Iris pigment epithelial cell (primary cell): ENCODE measurements around the gene OVCA2.

Source experiments
- DNase-seq: peaks from one replicate; pipeline ENCODE4 v3.0.0-alpha.2; 2011; ENCODE audit warnings: low read depth

OVCA2 gene

DNA sequence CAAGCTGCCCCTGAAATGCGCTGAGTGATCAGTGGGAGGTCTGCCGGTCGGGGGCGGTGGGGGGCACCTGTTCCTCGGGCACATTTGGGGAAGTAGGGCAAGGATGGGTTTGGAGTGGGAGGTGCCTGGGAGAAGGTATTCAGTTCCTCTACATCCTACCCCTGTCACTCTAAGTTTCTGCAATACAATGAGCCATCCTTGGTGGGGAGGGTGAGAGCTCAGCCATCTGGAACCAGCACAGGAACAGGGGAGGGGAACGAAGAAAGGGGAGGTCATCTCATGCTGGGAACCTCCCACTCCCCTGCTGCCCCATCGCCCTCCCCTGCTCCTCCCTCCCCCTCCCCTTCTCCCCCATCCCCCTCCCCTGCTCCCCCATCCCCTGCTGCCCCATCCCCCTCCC lies 7.7 kb upstream of the OVCA2 start:
- DNase-seq: no peak

DNA sequence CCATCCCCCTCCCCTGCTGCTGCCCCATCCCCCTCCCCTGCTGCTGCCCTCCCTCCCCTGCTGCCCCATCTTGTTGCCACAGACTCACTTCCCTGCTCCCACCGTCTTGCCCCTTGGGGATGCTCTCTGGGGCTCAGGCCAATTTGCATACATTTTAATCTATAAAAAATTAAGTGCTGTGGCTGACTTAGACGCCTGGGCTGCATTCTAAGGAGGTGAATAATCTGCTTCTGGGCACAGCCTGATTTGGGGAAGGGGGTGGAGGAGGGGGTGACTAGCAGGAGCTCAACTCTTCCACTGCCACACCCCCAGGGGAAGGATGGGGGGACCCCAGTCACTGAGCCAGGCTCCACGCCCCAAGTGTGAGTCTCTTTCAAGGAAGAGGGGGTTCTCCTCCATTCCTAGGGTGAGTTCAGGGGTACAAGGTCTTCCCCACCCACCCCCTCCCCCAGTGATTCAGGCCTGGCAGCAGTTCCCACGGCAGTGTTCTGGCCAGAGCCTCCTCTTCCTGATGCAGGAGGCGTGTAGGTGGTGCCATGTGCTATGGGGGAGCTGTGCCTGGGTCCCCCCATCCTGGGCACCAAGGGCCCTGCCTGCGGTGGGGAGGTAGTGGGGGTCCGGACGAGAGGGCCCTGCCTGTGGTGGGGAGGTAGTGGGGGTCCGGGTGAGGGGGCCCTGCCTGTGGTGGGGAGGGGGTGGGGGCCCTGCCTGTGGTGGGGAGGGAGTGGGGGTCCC lies 6.8 kb upstream of the OVCA2 start:
- DNase-seq: peak; percentile 34

DNA sequence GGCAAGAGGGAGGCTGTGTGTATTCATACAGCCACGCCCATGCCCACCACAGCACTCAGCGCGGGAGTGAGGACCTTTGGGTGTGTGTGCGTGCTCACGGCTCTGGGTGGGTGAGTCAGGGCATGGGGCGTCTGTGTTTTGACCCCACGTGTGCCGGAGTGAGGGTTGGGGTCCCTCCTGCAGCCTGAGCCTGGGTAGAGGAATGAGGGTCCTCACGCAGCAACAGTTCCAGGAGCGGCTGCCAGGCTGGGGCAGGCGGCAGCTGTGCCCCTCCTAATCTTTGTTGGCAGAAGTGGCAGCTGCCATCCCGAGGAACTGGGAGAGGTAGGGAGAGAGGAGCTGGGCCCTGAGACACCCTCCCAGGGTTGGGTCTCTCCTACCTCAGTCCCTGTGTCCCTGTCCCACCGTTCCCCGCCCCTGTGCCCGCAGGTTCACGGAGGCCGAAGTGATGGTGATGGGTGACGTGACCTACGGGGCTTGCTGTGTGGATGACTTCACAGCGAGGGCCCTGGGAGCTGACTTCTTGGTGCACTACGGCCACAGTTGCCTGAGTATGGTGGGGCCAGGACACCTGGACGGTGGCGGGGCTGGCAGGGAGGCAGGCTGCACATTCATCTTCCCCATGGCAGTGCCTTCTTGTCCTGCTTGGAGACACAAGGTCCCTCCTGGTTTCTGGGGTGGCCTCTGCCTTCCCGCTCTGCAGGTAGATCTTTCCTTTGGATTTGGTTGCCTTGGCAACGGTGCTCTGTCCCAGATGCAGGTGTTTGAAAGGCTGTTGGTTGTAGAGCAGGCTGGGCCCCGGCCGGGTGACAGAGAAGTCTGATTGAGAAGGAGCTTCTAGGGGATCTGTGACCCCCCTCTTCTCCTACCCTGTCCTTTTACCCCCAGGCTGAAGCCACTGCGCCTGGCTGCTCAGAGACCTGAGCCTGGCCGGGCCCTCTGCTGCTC lies 6.0 kb upstream of the OVCA2 start:
- no peak for DNase-seq

DNA sequence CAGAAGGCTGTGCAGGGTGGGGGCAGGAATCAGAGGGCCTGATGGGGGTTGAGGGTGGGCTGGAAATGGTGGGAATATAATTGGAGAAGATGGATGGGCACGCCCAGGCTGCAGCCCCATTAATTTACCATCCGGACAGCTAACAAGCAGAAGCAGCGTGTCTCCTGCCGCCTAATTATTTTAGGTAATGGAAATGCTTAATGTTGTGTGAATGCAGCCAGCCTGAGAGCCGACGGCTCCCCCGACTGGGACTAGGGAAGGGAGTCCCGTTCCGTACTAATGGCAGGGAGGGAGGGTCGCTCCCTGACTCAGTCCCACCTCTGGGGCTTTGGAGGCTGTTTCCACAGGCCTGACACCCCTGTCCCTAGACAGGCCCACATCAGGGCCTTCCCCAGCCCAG lies 4.7 kb upstream of the OVCA2 start:
- no peak for DNase-seq

DNA sequence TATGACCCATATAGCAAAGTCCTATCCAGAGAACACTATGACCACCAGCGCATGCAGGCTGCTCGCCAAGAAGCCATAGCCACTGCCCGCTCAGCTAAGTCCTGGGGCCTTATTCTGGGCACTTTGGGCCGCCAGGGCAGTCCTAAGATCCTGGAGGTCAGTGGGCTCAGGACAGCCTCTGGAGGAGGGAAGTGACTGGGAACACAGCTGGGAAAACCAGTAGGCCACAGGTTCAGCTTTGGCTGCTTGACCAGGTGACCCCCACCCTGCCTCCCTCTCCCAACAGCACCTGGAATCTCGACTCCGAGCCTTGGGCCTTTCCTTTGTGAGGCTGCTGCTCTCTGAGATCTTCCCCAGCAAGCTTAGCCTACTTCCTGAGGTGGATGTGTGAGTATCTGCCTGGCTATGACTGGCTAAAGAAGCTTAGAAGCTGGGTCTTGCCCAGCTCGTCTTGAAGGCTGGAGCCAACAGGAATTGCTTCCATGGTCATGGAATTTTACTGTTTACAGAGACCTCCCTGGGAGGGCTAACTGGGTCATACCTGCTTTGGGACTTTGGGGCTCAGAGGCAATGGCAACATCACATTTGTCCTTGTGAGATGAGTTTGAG lies 1.5 kb upstream of the OVCA2 start:
- DNase-seq: no peak

DNA sequence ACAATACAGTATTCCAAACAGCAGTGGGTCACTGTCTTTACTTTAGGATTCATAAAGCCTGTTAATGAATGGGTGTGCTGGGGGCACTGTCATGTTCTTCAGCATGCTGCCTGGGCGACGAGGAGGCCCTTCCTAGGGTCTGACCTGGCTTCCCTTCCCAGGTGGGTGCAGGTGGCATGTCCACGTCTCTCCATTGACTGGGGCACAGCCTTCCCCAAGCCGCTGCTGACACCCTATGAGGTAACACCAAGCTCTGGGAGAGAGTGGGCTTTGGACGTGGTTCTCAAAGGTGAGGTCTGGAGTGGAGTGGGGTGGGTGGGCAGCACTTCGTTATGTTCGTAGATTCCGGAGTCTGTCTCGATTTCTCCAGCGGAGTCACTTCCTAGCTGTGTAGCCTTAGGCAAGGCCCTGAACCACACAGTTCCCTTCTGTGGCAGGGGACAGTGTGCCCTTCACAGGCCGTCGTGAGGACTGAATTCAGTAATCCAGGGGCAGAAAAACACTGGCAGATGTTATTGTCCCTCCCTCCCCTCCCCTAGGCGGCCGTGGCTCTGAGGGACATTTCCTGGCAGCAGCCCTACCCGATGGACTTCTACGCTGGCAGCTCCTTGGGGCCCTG lies 771 bp upstream of the OVCA2 start:
- no peak for DNase-seq

DNA sequence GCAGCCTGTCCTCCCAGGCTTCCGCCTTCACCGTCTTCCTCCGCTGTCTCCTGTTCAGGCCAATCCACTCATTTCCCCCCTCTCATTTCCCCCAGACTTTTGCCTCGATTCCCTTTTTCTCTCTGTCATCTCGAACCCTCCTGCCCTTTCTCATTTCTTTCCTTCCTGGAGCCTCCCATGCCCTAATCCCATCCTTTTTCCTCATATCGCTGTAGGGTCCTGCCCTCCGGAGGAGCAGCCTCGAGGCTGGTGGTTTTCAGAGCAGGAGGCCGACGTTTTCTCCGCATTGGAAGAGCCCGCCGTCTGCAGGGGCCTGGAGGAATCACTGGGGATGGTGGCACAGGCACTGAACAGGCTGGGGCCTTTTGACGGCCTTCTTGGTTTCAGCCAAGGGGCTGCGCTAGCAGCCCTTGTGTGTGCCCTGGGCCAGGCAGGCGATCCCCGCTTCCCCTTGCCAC lies 597 bp downstream of the OVCA2 start:
- peak; percentile 67 for DNase-seq

DNA sequence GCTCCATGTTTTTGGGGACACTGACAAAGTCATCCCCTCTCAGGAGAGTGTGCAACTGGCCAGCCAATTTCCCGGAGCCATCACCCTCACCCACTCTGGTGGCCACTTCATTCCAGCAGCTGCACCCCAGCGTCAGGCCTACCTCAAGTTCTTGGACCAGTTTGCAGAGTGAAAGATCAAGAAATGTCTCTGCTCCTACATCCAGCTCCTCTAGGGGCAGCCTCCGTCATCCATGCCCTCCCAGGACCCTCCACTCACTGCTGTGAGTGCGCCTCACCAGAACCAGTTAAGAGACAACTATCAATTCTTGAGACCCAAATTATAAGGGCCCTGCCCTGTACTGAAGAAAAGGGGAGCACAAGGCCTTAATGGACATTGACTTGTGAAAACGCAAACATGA lies 1.1 kb downstream of the OVCA2 start:
- no peak for DNase-seq

DNA sequence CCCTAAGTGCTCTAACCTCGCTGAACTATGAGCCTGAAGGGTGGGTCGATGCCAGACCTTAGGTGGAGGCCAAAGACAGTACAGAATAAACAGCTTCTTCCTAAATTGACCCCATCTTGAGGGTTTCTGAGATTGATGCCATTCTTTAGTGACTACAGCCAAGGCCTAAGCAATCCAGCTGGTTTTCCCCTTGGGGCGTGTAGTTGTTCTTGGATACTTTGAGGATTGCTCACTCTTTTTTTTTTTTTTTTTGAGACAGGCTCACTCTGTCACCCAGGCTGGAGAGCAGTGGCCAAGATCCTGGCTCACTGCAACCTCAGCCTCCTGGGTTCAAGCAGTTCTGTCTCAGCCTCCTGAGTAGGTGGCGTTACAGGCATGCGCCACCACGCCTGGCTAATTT lies 2.0 kb downstream of the OVCA2 start:
- peak; percentile 65 for DNase-seq

DNA sequence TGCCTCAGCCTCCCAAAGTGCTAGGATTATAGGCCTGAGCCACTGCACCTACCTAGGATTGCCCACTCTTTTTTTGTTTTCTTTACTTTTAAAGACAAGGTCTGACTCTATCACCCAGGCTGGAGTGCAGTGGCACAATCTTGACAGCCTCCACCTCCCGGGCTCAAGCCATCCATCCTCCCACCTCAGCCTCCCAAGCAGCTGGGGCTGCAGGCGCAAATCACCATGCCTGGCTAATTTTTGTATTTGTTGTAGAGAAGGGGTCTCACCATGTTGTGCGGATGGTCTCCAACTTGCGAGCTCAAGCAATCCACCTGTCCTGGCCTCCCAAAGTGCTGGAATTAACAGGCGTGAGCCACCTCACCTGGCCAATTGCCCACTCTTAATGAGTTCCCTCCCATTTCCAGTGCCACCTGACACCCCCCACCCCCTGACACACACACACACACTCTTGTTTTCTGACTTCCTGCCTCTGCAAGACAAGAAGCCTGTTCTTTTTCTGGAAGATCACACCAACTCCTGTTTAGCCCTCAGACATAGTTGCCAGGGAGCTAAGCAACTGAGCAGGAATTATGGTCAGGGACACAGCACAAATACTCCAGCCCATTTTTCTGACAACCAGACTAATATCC lies 2.6 kb downstream of the OVCA2 start:
- no peak for DNase-seq

DNA sequence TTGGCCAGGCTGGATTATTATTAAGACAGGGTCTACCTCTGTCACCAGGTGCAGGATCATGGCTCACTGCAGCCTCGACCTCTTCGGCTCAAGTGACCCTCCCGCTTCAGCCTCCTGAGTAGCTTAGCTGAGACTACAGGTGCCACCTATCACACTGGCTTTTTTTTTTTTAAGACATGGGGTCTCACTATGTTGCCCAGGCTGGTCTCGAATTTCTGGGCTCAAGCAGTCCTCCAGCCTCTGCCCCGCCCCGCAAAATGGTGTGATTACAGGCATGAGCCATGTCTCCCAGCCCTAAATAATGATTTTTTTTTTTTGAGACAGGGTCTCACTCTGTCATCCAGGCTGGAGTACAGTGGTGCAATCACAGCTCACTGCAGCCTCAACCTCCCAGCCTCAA lies 5.8 kb downstream of the OVCA2 start:
- DNase-seq: no peak

DNA sequence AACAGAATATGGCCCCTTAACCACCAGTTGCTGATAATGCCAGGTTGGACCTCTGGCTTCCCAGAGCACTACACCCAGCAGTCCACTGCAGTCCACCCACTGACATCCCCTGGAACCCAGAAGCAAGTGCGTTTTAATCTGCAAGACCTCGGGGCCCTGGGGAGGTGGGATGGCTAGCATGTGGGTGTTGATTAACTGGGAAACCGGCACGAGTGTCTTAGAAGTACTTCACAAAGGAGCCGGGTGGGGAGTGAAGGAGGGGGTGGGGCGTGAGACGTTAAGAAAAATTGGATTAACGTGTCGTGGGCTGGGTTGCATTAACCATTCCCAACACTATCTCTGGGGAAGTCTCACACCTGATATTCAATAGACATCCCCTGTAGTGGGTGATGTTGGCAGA lies 7.0 kb downstream of the OVCA2 start:
- DNase-seq: no peak

DNA sequence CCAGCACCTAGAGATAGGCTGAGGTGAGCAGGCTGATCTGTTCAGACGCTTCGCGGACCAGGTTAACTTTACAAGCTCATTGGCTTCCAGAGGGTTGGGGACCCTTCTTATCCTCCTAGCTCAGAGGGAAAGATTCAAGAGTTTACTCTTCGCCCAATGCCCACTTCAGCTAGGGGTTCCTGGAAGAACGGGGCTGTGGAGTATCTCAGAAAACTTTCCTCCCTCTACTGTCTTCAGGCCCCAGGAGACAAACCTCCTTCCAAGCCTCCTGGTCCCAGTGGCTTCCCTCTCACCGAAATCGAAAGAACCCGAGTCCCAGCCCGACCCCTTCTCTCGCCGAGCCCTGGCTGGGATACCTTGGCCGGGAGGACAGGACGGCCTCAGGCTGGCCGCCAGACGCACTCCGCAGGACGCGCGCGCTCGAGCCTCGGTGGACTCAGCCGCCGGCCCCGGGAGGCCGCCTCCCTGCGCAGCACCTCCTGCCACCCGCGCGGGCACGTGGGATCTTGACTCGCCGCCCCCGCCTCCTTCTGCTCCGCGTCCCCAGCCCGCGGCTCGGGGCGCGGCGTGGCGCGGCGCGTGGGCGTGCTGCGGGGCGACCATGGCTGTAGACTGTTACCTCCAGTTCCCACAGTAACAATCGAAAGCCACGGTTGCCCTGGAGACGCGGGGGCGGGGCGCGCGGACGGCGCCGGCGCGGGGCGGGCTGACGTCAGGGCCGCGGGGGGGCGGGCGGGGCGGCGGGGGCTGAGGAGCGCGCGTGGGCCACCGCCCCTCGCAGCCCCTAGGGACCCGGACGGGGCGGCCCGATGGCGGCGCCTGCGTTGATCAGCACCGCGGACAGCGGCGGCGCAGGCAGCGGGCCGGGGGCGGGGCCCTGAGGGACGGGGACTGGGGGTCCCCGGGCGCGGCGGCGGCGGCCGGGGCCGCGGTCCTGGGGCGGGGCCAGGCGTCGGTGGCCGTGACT lies 7.8 kb downstream of the OVCA2 start:
- DNase-seq: peak; percentile 72

DNA sequence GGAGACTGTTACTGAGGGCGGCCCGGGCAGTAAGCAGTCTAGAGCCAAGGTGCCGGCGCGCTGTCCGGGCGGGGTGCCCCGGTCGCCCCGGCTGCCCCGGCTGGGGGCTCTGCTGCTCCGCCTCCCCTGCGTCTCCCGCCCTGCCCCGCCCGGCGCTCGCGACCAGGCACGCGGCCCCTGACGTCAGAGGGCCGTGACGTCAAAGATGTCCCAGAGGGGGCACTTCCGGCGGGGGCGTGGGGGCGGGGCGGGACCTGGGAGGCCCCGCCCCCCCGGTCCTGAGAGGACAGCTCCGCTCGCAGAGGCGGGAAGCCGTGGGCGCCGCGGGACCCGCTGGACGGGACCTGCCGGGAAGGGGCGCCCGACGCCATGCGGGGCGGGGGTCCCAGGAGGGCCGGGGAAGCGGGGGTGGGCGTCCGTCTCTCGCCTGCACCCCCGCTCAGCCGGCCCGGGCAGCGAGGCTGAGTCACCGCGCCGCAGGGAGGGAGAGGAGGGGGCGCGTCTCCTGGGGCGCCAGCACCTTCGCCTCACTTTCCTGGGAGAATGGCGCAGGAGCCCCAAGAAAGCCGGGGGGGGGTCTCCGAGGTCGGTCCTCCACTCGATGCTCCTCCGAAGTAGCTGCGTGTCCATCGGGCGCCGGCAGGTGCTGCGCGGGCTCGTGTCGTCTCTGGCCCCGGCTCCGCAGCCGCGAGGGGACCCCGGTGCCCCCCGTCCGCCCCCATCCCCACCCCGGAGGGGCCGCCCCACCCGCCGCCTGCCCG lies 8.7 kb downstream of the OVCA2 start:
- DNase-seq: peak; percentile 70

DNA sequence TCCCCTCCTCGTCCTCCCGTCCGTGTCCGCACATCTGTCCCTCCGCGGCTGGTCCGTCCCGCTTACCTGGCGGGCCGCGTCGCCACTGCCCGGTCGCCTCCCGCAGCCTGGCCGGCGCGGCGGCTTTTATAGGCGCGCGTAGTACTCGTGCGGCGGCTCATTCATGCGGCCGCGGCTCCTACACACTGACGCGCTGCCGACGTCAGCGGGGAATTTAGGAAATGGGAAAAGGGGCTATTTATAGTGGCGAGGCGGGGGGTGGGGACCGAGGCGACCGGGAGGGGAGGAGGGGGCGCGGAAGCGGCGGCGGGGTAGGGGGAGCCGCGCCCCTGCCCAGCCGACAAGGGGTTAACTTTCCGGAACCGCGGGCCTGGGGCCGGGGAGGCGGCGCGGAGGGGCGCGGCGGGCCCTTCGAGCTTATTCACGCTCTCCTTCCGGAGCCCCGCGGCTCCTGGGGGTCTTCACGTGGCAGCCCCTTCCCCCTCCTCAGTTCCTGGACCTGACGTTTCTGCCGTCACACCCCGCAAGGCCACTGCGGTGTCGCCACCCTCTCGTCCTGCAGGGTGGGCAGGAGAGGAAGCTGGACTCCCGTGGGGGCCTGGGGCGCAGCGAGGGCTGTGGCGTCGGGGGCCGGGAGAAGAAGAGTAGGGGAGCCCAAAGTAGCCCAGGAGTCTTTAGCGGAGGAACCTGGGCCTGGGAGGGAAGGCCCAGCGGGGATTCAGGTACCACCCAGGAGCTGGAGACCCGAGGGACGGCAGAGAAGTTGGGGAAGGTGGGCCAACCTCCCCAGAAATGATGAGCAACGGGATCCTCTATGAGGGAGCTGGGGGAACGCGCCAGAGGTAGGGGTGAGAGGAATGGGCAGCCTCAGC lies 9.5 kb downstream of the OVCA2 start:
- peak; percentile 61 for DNase-seq

DNA sequence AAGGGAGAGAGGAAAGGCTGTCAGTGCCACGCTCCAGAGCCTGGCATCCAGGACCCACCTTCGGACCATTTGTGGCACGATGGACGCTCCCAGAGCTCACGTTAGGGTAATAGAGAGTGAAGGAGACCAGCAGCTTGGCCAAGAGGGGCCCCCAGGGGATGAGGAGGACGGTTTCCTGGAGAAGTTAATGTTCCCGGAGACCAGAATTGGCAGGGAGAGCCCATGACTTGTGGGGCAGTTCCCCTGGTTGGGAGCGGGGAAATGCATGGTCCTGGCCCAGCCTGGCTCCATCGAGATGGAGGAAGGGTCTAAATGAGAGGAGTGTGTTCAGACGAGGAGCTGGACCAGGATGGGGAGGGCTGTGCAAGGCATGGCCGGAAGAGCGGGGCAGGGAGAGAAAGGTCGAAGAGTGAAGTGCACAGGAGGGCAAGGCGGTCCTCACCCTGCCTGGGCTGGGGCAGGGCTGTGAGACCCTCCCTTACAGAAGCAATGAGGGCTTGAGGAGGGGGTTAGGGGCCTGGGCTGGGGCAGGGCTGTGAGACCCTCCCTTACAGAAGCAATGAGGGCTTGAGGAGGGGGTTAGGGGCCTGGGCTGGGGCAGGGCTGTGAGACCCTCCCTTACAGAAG lies 10.2 kb downstream of the OVCA2 start:
- no peak for DNase-seq

DNA sequence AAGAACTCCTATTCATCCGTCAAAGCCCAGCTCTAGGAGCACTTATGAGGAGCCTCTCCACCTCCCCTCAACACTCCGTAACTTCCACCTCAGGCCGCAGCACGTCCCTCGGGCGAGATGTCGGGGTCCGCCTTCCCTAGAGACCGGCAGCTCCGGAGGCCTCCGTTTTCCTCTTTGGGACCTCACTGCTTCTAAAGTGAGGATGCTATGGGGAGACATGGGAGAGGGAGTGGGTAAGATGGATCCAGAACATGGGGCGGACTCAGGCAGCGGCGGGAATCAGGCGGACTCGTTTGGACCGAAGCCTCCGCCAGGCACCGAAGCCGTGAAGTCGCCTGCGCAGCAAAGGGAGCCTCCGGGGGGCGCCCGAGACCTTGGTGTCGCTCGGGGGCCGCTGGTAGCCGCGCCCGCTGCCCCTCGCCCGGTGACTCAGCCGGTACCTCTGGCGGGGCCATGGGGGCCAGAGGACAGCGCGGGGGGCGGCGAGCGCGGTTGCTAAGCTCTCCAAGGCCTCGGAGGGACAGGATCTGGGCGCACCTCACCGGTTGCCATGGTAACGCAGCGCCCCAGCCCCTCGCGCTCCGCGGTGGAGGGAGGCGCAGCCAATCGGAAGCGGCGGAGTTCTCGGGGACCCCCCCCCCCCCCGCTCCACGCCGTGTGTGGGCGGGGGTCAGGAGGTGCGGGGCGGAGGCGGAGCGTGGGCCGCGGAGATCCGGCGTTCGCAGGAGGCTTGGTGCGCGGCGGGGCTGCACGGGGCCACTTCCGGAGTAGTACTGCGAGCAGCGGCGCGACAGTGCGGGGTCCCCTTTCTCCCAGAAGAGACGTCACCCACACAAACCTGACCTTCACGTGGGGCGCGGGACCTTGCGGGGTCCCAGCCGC lies 11.8 kb downstream of the OVCA2 start:
- DNase-seq: peak; percentile 81

DNA sequence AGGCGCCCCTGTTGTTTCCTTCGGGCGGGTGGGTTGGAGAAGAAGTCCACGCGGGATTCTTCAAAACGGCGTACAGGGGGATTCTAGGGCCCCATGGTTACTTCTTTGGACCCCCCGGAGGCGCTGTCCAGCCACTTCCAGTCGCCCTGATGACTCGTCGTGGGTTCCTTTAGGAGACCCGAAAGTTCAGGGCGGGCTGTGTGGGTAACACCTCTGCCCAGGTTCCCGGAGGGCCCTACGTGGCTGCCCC lies 12.4 kb downstream of the OVCA2 start:
- DNase-seq: no peak
